Liver (tissue), 9 donors: ENCODE data around the gene ADM2. TPM values are rescaled to one million over a fixed set of nuclear protein-coding genes. Genes with fewer than 3 reads are reported as not detected.

Source experiments
- DNase-seq: peaks from one replicate; pipeline ENCODE4 v3.0.0-alpha.2; 2017; ENCODE audit warnings: low spot score
- H3K27ac ChIP-seq, 2 donors: one replicate each; pipeline ENCODE4 v1.7.0; 2013; ENCODE audit warnings: inconsistent platforms in 2 of 2, low read length in 2 of 2, control low read depth in 1 of 2, low read depth in 1 of 2, mild to moderate bottlenecking in 1 of 2
- H3K27me3 ChIP-seq, 4 donors: one replicate each; pipeline versions ENCODE4 v1.6.1 to v1.7.0; 2013; ENCODE audit warnings: low read length in 3 of 4, inconsistent platforms in 1 of 4, mild to moderate bottlenecking in 1 of 4, moderate library complexity in 1 of 4; ENCODE audit not compliant: control insufficient read depth in 4 of 4, insufficient read depth in 4 of 4
- H3K36me3 ChIP-seq, 4 donors: one replicate each; pipeline versions ENCODE4 v1.6.1 to v1.7.0; 2013; ENCODE audit warnings: low read length in 3 of 4, mild to moderate bottlenecking in 3 of 4, low read depth in 1 of 4, moderate library complexity in 1 of 4; ENCODE audit not compliant: control insufficient read depth in 4 of 4, insufficient read depth in 3 of 4
- H3K4me1 ChIP-seq, 4 donors: one replicate each; pipeline versions ENCODE4 v1.6.1 to v1.7.0; 2013; ENCODE audit warnings: low read length in 3 of 4, mild to moderate bottlenecking in 3 of 4, moderate library complexity in 1 of 4; ENCODE audit not compliant: control insufficient read depth in 4 of 4, insufficient read depth in 4 of 4
- H3K4me3 ChIP-seq, 3 donors: one replicate each; pipeline versions ENCODE4 v1.6.1 to v1.7.0; 2013; ENCODE audit warnings: low read length in 3 of 3, control low read depth in 1 of 3, low read depth in 1 of 3, mild to moderate bottlenecking in 1 of 3
- H3K9ac ChIP-seq, 2 donors: one replicate each; pipeline ENCODE4 v1.7.0; 2013; ENCODE audit warnings: low read length in 2 of 2, mild to moderate bottlenecking in 2 of 2, moderate library complexity in 2 of 2, control low read depth in 1 of 2, low read depth in 1 of 2
- H3K9me3 ChIP-seq, 4 donors: one replicate each; pipeline versions ENCODE4 v1.6.1 to v1.7.0; 2013; ENCODE audit warnings: low read length in 3 of 4; ENCODE audit not compliant: control insufficient read depth in 4 of 4
- CTCF ChIP-seq: fragments of 150-350 bp; IDR thresholded peaks from 2 replicates; pipeline ENCODE4 v1.5.1; 2017; ENCODE audit warnings: improper control_type of control experiment, low read depth, low read length; ENCODE audit not compliant: missing input control
- FOXA1 ChIP-seq: IDR thresholded peaks from 2 replicates; pipeline ENCODE4 v1.6.1; 2016; ENCODE audit warnings: antibody characterized with exemption
- FOXA2 ChIP-seq: IDR thresholded peaks from 2 replicates; pipeline ENCODE4 v1.6.1; 2016; ENCODE audit warnings: antibody characterized with exemption
- GABPA ChIP-seq, 2 donors: IDR thresholded peaks in 1 of 2; conservative IDR thresholded peaks in 1 of 2; 2 replicates each; pipeline ENCODE4 v1.6.1; 2016; ENCODE audit warnings: antibody characterized with exemption in 2 of 2, mild to moderate bottlenecking in 1 of 2, moderate library complexity in 1 of 2
- HNF4A ChIP-seq, 2 donors: conservative IDR thresholded peaks; 2 replicates each; pipeline ENCODE4 v1.6.1; 2016; ENCODE audit warnings: antibody characterized with exemption in 2 of 2, mild to moderate bottlenecking in 2 of 2
- HNF4G ChIP-seq: IDR thresholded peaks from 2 replicates; pipeline ENCODE4 v1.6.1; 2016; ENCODE audit warnings: antibody characterized with exemption
- NR2F2 ChIP-seq: IDR thresholded peaks from 2 replicates; pipeline ENCODE4 v1.6.1; 2016; ENCODE audit warnings: antibody characterized with exemption
- RAD21 ChIP-seq, 2 donors: IDR thresholded peaks; 2 replicates each; pipeline ENCODE4 v1.6.1; 2016; ENCODE audit warnings: antibody characterized with exemption in 2 of 2, mild to moderate bottlenecking in 2 of 2
- RXRA ChIP-seq, 2 donors: IDR thresholded peaks; 2 replicates each; pipeline ENCODE4 v1.6.1; 2017 to 2018; ENCODE audit warnings: antibody characterized with exemption in 2 of 2, mild to moderate bottlenecking in 1 of 2
- TAF1 ChIP-seq: conservative IDR thresholded peaks from 2 replicates; pipeline ENCODE4 v1.6.1; 2016; ENCODE audit warnings: antibody characterized with exemption, mild to moderate bottlenecking
- YY1 ChIP-seq: IDR thresholded peaks from 2 replicates; pipeline ENCODE4 v1.6.1; 2016; ENCODE audit warnings: antibody characterized with exemption, mild to moderate bottlenecking
- WGBS: extraction: QIAGEN DNeasy Blood & Tissue Kit; methylation state at CpG from one replicate; pipeline ENCODE4 v1.1.7; 2013; 5-methylcytosine and 5-hydroxymethylcytosine counted together
- polyA plus RNA-seq, 2 donors: library from polyadenylated mRNA; stranded (reverse) in 1 of 2; unstranded in 1 of 2; fragments of 200-250 nt in 1 of 2; fragments of >200 nt in 1 of 2; fragmentation: Nextera tagmentation in 1 of 2; extraction: Ambion mirVana in 1 of 2; gene quantifications; one replicate each; pipeline versions ENCODE4 v1.2.1 to v1.2.3, GENCODE V29; 2013 to 2015
- total RNA-seq, 2 donors: library from RNA; depleted of rRNA; stranded (reverse); fragments of >200 nt; gene quantifications; one replicate each; pipeline ENCODE4 v1.2.3, GENCODE V29; 2014
- donor health status: healthy.
- donor health status: healthy.
- donor health status: healthy.
- donor health status: healthy.
- donor health status: healthy.

ADM2 gene
- total and polyA plus RNA-seq, 4 donors: 0.79 to 2.8 (median 1.3) TPM

DNA sequence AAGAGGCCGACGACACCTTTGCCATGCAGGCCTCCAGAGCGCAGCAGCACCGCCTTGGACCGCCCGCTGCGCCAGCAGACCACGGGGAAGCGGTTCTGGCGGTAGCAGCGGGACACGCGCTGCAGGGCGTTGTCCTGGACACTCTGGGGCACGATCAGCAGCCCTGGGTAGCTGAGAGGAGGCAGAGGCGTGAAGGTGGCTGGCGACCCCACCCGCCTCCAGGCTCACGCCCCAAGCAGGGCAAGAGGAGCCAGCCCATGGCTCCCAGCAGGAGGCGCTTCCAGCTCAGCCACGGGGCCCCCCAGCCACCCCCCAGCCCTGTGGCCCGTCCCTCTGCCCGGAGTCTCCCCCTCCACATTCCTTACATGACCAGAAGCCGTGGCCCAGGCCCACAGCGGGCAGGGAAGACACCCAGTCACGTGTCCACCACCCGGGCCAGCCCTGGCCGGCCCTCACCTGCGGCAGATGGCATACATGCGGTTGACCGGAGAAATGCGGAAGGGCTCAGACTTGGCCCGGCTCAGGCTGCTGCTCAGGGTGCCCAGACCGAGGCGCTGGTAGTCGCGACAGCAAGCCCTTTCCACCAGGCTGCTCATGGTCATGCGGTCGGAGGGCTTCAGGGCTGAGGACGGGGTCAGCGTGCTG lies 21.7 kb upstream of the ADM2 start:
- Histone ChIP-seq H3K9ac (no peak overlapping the region), H3K27me3 (no peaks in the 10 kb centered on the region), H3K4me3 (no peak overlapping the region), H3K9me3 (no peaks in the 10 kb centered on the region), H3K4me1 (no peaks in the 10 kb centered on the region), H3K27ac (no peak overlapping the region), H3K36me3 (peaks cover 21 to 88% (median 30%) of the 10 kb centered on the region in 4 donors)
- WGBS: 96% methylated on average over 41 of the region's 41 CpGs
- DNase-seq: no peak
- no peak for TF ChIP-seq HNF4G
- TF ChIP-seq CTCF: no peak
- no peak for TF ChIP-seq RAD21 (IDR thresholded peaks at IDR 0.05)
- no peak for TF ChIP-seq RXRA (IDR thresholded peaks at IDR 0.05)
- TF ChIP-seq GABPA (IDR thresholded peaks at IDR 0.05 in 1 of 2, conservative IDR thresholded peaks at IDR 0.05 in 1 of 2): no peak
- TF ChIP-seq TAF1: no peak

- TF ChIP-seq RAD21 (IDR thresholded peaks at IDR 0.05) (no peak), YY1 (no peak), FOXA1 (no peak)
- Histone ChIP-seq H3K36me3 (peaks cover 21 to 89% (median 31%) of the 10 kb centered on the region in 4 donors), H3K9ac (no peak overlapping the region), H3K4me1 (no peaks in the 10 kb centered on the region), H3K27me3 (no peaks in the 10 kb centered on the region), H3K4me3 (no peak overlapping the region), H3K27ac (no peak overlapping the region), H3K9me3 (no peaks in the 10 kb centered on the region)
- no peak for DNase-seq
- 93% methylated on average over 17 of the region's 17 CpGs for WGBS
Observed at GRCh38 chr22:50460938-50461337, 20.4 kb upstream of the ADM2 start.

DNA sequence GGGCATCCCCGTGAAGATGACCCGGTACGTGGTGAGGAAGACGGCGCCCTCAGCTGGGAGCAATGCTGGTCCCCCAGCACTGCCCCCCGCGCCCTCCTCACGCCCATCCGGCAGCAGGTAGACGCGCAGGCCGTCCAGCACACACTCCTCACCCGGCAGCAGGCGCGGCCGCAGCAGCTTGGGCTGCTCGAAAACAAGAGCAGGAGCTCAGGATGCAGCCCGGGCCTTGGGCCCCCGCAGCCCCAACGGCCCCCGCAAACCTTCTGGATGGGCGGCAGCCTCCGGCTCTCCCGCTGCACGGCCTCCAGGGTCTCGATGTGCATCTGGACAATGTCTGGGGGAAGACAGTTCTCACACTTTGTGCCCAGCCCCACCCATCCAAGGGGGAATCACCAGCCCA lies 19.8 kb upstream of the ADM2 start:
- no peaks in the 10 kb centered on the region for H3K4me1 ChIP-seq
- no peak overlapping the region for H3K9ac ChIP-seq
- H3K27ac ChIP-seq: no peak overlapping the region
- TF ChIP-seq RXRA (IDR thresholded peaks at IDR 0.05): no peak
- TF ChIP-seq YY1: no peak
- TF ChIP-seq HNF4G: no peak
- TF ChIP-seq NR2F2: no peak
- TF ChIP-seq FOXA1: no peak
- no peak for TF ChIP-seq GABPA (IDR thresholded peaks at IDR 0.05 in 1 of 2, conservative IDR thresholded peaks at IDR 0.05 in 1 of 2)
- no peak for TF ChIP-seq CTCF
- no peak for TF ChIP-seq FOXA2
- TF ChIP-seq HNF4A (conservative IDR thresholded peaks at IDR 0.05): no peak
- no peak for TF ChIP-seq RAD21 (IDR thresholded peaks at IDR 0.05)
- H3K9me3 ChIP-seq: no peaks in the 10 kb centered on the region
- peaks cover 20 to 91% (median 34%) of the 10 kb centered on the region in 4 donors for H3K36me3 ChIP-seq
- 97% methylated on average over 26 of the region's 26 CpGs for WGBS
- H3K4me3 ChIP-seq: no peak overlapping the region
- no peaks in the 10 kb centered on the region for H3K27me3 ChIP-seq
- DNase-seq: no peak
